Fibroblast of mammary gland (primary cell): ENCODE results near the gene EEA1.

Experiments
- DNase-seq: peaks from one replicate; pipeline ENCODE4 v3.0.0-alpha.2; 2010; ENCODE audit warnings: low read depth
- H3K4me3 ChIP-seq: 2 replicates; pipeline ENCODE4 v1.5.1; 2011; ENCODE audit warnings: low read depth, mild to moderate bottlenecking, low read length, moderate library complexity; ENCODE audit not compliant: control insufficient read depth
- CTCF ChIP-seq: conservative IDR thresholded peaks from 2 replicates; pipeline ENCODE4 v1.5.1; 2011; ENCODE audit warnings: low read depth, low read length, inconsistent platforms; ENCODE audit not compliant: control insufficient read depth, insufficient read depth

The EEA1 gene

GRCh38 chr12:92912052-92912451, 17.0 kb downstream of the EEA1 start:
- peak; percentile 94 for DNase-seq
- no peak overlapping the region for H3K4me3 ChIP-seq
- TF ChIP-seq CTCF, result no peak

GRCh38 chr12:92911339-92911738, 17.8 kb downstream of the EEA1 start:
- no peak for TF ChIP-seq CTCF
- H3K4me3 ChIP-seq, result no peak overlapping the region
- no peak for DNase-seq

GRCh38 chr12:92908108-92908507, 21.0 kb downstream of the EEA1 start:
- no peak for TF ChIP-seq CTCF
- DNase-seq, result no peak
- no peak overlapping the region for H3K4me3 ChIP-seq

GRCh38 chr12:92905811-92906554, 23.1 kb downstream of the EEA1 start:
- no peak for DNase-seq
- TF ChIP-seq CTCF, result no peak
- H3K4me3 ChIP-seq, result no peak overlapping the region

- DNase-seq, result no peak
- TF ChIP-seq CTCF, result no peak
- H3K4me3 ChIP-seq, result no peak overlapping the region
Measured at GRCh38 chr12:92905258-92905810, 23.8 kb downstream of the EEA1 start.

GRCh38 chr12:92900941-92901340, 28.2 kb downstream of the EEA1 start:
- H3K4me3 ChIP-seq, result no peak overlapping the region
- no peak for DNase-seq
- TF ChIP-seq CTCF, result no peak
